ENCODE results near the gene RPTOR. TPM values are rescaled to one million over a fixed set of nuclear protein-coding genes. Genes with fewer than 3 reads are reported as not detected.

Gene RPTOR
- total RNA-seq, 1 donor from 2014 or later, result 21.8 TPM

DNA sequence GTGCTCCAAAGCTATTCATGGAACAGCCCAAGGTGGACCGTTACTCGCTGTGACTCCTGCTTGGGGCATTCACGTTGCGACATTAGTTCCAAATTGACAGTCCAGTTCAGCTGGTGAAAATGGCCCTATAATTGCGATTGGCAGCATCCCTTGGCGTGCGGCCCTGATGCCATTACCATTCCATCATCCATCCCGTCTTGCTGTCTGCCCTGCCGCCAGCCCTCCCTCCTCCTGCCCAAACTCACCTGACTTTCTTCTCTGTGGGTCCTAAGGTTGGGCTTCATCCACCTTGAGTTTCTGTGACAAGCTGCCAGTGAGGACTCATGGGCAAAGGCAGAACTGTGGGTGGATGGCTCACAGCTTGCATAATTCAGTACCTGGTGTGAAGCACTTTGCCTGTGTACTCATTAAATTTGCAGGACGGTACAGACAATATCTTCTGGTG, 104.6 kb downstream of the RPTOR start:
- Histone ChIP-seq H3K27ac (replicated peaks) (peak overlapping the region; percentile 66), H3K36me3 (no peaks in the 10 kb centered on the region), H3K4me3 (peak overlapping the region; percentile 36), H3K27me3 (ENCODE audit: low read depth) (no peaks in the 10 kb centered on the region), H3K4me1 (peaks cover 24% of the 10 kb centered on the region), H3K9me3 (replicated peaks) (no peaks in the 10 kb centered on the region)
- intact Hi-C loops (cut with micrococcal nuclease), result no loop called here
- TF ChIP-seq, protein P1, sequence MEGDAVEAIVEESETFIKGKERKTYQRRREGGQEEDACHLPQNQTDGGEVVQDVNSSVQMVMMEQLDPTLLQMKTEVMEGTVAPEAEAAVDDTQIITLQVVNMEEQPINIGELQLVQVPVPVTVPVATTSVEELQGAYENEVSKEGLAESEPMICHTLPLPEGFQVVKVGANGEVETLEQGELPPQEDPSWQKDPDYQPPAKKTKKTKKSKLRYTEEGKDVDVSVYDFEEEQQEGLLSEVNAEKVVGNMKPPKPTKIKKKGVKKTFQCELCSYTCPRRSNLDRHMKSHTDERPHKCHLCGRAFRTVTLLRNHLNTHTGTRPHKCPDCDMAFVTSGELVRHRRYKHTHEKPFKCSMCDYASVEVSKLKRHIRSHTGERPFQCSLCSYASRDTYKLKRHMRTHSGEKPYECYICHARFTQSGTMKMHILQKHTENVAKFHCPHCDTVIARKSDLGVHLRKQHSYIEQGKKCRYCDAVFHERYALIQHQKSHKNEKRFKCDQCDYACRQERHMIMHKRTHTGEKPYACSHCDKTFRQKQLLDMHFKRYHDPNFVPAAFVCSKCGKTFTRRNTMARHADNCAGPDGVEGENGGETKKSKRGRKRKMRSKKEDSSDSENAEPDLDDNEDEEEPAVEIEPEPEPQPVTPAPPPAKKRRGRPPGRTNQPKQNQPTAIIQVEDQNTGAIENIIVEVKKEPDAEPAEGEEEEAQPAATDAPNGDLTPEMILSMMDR (IDR thresholded peaks at IDR 0.05; ENCODE audit: borderline replicate concordance), result no peak
- DNase-seq, result no peak

DNA sequence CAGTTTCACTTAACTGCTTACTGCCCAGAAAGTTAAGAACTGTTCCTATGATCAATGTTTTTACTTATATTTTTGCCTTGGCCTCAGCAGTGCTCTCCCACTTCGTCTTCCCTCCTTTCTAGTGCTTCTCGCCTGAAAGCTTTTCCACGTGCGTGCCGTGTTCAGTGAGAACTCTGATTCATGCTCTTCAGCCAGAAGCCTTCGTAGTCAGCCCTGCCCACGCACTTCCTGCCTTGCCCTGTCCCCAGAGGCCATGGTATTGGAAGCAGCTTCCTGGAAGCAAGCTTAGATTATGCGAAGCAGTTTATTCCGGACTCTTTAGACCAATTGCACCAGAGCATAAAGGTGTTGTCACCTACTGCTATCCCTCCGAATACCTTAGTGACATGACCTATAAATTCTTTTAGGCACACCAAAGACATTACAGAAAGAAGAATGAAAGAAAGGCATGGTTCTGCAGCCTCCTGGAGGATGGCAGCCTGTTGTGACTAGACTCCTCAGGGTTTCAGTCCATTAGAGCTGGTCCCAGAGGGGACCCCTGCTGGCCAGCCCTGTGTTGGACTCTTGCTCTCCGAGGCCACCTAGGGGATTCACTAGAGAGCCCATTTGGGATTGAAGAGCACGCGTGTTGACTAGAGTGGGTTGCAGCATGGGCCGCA, 105.2 kb downstream of the RPTOR start:
- TF ChIP-seq, protein P1 (IDR thresholded peaks at IDR 0.05; ENCODE audit: borderline replicate concordance), result peak; percentile 64
- Histone ChIP-seq H3K4me3 (peak overlapping the region; percentile 36), H3K27ac (replicated peaks) (peak overlapping the region; percentile 66), H3K9me3 (replicated peaks) (peaks cover 5% of the 10 kb centered on the region), H3K36me3 (no peaks in the 10 kb centered on the region), H3K4me1 (peaks cover 24% of the 10 kb centered on the region), H3K27me3 (ENCODE audit: low read depth) (no peaks in the 10 kb centered on the region)
- intact Hi-C loops (cut with micrococcal nuclease), result no loop called here
- DNase-seq, result peak; percentile 57

DNA sequence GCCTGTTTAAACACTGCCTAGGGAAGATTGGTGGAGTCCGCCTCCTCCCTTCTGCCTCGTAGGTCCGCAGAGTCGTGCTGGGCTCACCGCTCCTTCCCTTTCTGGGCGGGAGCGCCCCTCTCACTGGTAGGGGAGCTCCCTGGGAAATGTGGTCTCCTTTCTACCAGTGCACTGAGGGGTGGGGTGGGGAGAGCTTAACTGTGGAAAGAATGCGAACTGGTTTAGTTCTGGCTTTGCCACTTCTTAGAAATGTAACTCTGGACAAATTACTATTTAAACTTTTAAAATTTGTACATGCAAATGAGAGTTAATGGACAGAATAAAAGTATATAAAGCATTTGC, 105.7 kb downstream of the RPTOR start:
- no peak for DNase-seq
- intact Hi-C loops (cut with micrococcal nuclease), result no loop called here
- Histone ChIP-seq H3K4me1 (peaks cover 24% of the 10 kb centered on the region), H3K36me3 (no peaks in the 10 kb centered on the region), H3K27ac (replicated peaks) (peak overlapping the region; percentile 66), H3K27me3 (ENCODE audit: low read depth) (no peaks in the 10 kb centered on the region), H3K9me3 (replicated peaks) (peaks cover 7% of the 10 kb centered on the region), H3K4me3 (peak overlapping the region; percentile 36)
- TF ChIP-seq, protein P1 (IDR thresholded peaks at IDR 0.05; ENCODE audit: borderline replicate concordance), result no peak

DNA sequence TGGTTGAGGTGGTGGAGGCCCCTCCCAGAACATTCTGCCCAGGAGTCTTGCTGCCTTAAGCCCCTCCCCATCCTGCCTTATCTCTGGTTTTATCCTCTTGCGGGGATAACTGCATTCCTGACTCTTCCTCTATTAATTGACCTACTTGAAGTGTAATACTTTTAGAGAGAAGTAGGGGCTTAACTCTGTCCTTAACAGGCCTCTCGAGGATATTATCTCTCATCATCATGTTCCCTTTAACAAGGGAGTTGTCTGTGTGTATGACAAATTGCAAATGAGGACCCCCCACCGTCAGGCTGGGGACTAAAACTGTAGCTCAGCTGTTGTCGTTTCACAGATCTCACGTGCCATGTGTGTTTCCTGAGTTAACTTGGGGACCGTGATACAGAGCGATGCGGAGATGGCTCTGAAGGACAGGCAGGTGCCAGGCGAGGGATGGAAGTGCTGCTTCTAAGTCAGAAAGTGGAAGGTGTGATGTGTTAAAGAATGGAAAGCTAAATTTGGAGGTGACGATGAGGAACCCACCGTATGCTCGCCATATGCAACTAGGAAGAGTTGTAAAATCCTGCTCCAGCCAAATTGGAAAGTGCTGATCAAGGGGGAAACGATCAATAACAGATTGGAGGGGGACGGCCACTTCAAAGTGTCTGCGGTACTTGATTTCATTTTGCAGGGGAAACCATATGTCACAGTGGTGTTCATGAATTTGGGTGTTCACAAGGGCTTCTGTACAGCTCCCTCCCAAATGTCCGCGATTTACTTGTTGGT, 106.3 kb downstream of the RPTOR start:
- no peak overlapping the region for H3K4me3 ChIP-seq
- no peak for DNase-seq
- intact Hi-C loops (cut with micrococcal nuclease), result no loop called here
- peaks cover 24% of the 10 kb centered on the region for H3K4me1 ChIP-seq
- H3K27me3 ChIP-seq (ENCODE audit: low read depth), result no peaks in the 10 kb centered on the region
- no peaks in the 10 kb centered on the region for H3K36me3 ChIP-seq
- TF ChIP-seq, protein P1 (IDR thresholded peaks at IDR 0.05; ENCODE audit: borderline replicate concordance), result no peak
- peaks cover 7% of the 10 kb centered on the region for H3K9me3 ChIP-seq (replicated peaks)
- no peak overlapping the region for H3K27ac ChIP-seq (replicated peaks)

DNA sequence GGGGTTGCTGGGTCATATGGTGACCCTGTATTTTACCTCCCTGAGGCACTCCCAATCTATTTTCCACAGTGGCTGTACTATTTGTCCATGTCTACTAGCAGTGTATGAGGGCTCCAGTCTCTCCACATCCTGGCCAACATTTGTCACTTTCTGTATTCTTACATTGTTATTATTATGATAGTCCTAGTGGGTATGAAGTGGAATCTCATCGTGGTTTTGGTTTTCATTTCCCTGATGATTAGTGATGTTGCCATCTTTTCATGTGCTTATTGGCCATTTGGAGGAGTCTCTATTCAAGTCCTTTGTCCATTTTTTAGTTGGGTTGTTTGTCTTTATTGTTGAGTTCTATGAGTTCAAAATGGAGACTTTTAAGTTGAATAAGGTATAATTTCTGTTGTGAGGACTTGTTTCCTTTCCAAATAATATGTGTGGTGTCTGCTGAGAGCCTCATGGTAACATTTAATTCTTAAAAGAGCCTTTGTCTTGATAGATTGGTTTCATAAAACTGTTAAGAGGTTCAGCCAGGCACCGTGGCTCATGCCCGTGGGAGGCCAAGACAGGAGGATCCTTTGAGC, 108.2 kb downstream of the RPTOR start:
- no peaks in the 10 kb centered on the region for H3K27me3 ChIP-seq (ENCODE audit: low read depth)
- H3K9me3 ChIP-seq (replicated peaks), result peaks cover 22% of the 10 kb centered on the region
- no peaks in the 10 kb centered on the region for H3K36me3 ChIP-seq
- DNase-seq, result no peak
- H3K27ac ChIP-seq (replicated peaks), result no peak overlapping the region
- intact Hi-C loops (cut with micrococcal nuclease), result no loop called here
- peaks cover 24% of the 10 kb centered on the region for H3K4me1 ChIP-seq
- TF ChIP-seq, protein P1 (IDR thresholded peaks at IDR 0.05; ENCODE audit: borderline replicate concordance), result no peak
- no peak overlapping the region for H3K4me3 ChIP-seq
